ENCODE results near the gene RGS7BP. TPM values are rescaled to one million over a fixed set of nuclear protein-coding genes. Genes with fewer than 3 reads are reported as not detected.

The RGS7BP gene
- total RNA-seq, 1 experiment from 2014 or later: not detected

DNA sequence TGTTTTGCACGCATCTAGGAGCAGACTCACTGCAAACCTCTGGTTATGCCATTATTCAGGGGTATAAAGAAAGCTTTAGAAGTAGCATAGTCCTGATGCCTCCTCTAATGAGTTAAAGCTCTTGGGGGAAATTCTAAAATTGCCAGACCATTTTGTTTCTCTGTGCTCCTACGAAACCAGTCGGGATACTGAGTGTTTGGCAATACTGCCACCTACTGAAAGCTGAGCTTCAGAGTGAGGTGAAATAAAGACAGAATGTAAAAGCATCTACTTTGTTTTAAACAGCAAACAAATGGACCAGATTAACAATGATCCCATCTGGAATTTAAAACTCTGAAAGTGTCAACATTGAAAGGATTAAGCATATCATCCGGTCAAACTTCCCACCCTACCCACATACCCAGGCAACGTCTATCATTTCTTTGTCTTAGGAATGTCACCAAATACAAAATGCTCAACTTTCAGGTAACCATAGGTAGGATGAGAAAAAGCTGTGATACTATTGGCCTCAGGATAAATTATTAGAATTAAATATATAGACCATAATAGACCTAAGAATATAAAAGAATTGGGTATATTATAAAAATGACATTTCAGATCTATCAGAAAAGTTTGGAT is 106.6 kb downstream of the RGS7BP start:
- intact Hi-C loops (cut with micrococcal nuclease; ENCODE audit: unreplicated experiment) (loop anchor here (1.0 to 5.0 kb wide), 3 partner anchors 383 to 540 kb away; no protein-coding TSS in a partner anchor), in situ Hi-C loops (cut with HindIII; ENCODE audit: low pct_unique_long_range_greater_than_20kb, low sequenced_read_pairs) (no loop called here)
- DNase-seq (ENCODE audit: low read depth, low spot score) (peak; percentile 33), ATAC-seq (peak; percentile 83)
- Histone ChIP-seq H3K4me1 (ENCODE audit: control insufficient read depth, insufficient read depth, low read length) (no peaks in the 10 kb centered on the region), H3K27me3 (ENCODE audit: control insufficient read depth, insufficient read depth, low read length) (peaks cover 3% of the 10 kb centered on the region; the same call in 1 of the 2 replicates), H3K4me3 (ENCODE audit: low read depth in 2 of 2, low read length in 2 of 2) (no peak overlapping the region), H3K36me3 (ENCODE audit: control insufficient read depth, insufficient read depth, low read length) (no peaks in the 10 kb centered on the region), H3K9me3 (ENCODE audit: control insufficient read depth, insufficient read depth, low read depth, low read length) (no peaks in the 10 kb centered on the region), H3K27ac (ENCODE audit: low read length) (no peak overlapping the region)
- no TSS peak for BruUV-seq (replicated peaks)
- peak; percentile 81 for TF ChIP-seq CTCF (IDR thresholded peaks at IDR 0.05)
- TF ChIP-seq TCF7L2 (IDR thresholded peaks at IDR 0.05; ENCODE audit: low read depth, low read length): no peak
- POLR2A ChIA-PET: no interaction called here
- CTCF ChIA-PET: interaction anchor here (0.6 to 1.2 kb wide), 4 partner anchors 383 to 649 kb away, joined by 3 to 4 read pairs (median 3); no protein-coding TSS in a partner anchor

DNA sequence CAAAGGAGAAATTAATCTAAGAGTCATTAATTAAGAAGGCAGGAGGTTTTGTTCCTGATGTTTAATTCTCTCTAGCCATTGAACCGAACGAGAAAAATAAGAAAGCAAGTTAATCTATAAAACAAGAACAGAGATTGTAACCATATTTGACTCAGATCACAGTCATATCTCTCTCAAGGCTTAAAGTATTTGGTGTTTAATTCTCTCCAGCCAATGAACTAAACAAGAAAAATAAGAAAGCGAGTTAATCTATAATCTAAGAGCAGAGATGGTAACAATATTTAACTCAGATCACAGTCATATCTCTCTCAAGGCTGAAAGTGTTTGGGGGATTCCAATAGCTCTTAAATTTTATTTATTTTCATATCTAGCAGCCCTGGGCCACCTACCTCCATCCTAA is 110.1 kb downstream of the RGS7BP start:
- no TSS peak for BruUV-seq (replicated peaks)
- intact Hi-C loops (cut with micrococcal nuclease; ENCODE audit: unreplicated experiment): no loop called here
- Histone ChIP-seq H3K27me3 (ENCODE audit: control insufficient read depth, insufficient read depth, low read length) (peaks cover 2% of the 10 kb centered on the region; the same call in 1 of the 2 replicates), H3K4me1 (ENCODE audit: control insufficient read depth, insufficient read depth, low read length) (no peaks in the 10 kb centered on the region), H3K36me3 (ENCODE audit: control insufficient read depth, insufficient read depth, low read length) (no peaks in the 10 kb centered on the region), H3K27ac (ENCODE audit: low read length) (no peak overlapping the region), H3K9me3 (ENCODE audit: control insufficient read depth, insufficient read depth, low read depth, low read length) (no peaks in the 10 kb centered on the region), H3K4me3 (ENCODE audit: low read depth in 2 of 2, low read length in 2 of 2) (no peak overlapping the region)
- CTCF ChIA-PET: no interaction called here
- ATAC-seq: no peak
- POLR2A ChIA-PET: no interaction called here
- no peak for TF ChIP-seq CTCF (IDR thresholded peaks at IDR 0.05)
- TF ChIP-seq POLR2AphosphoS5 (IDR thresholded peaks at IDR 0.05; ENCODE audit: low read depth, low read length): no peak
- no peak for TF ChIP-seq TCF7L2 (IDR thresholded peaks at IDR 0.05; ENCODE audit: low read depth, low read length)
- TF ChIP-seq SIN3A (IDR thresholded peaks at IDR 0.05; ENCODE audit: borderline replicate concordance, insufficient read depth, low read depth, low read length): no peak
- TF ChIP-seq REST (IDR thresholded peaks at IDR 0.05; ENCODE audit: insufficient read depth in 1 of 2, low read depth in 2 of 2, low read length in 1 of 2): no peak
- in situ Hi-C loops (cut with HindIII; ENCODE audit: low pct_unique_long_range_greater_than_20kb, low sequenced_read_pairs): no loop called here
- DNase-seq (ENCODE audit: low read depth, low spot score): no peak

All from Panc1 (cell line).